Lung (tissue), 12 donors: ENCODE measurements around the gene NR5A2. TPM values are rescaled to one million over a fixed set of nuclear protein-coding genes. Genes with fewer than 3 reads are reported as not detected.

Source experiments
- ATAC-seq: fragments of 200-7000 bp; cut with Tn5 transposase; one replicate; pipeline ENCODE4 v1.9.1; 2020; ENCODE audit warnings: moderate number of reproducible peaks; ENCODE audit not compliant: insufficient read depth, low FRiP score
- DNase-seq, 3 donors: peaks; one replicate each; pipeline ENCODE4 v3.0.0-alpha.2; 2013 to 2017
- H3K27ac ChIP-seq, 2 donors: one replicate each; pipeline ENCODE4 v1.5.1; 2013; ENCODE audit warnings: mild to moderate bottlenecking in 2 of 2, moderate library complexity in 2 of 2, control low read depth in 1 of 2, inconsistent platforms in 1 of 2, low read depth in 1 of 2, low read length in 1 of 2
- H3K27me3 ChIP-seq, 3 donors: one replicate each; pipeline ENCODE4 v1.5.1; 2013; ENCODE audit warnings: low read length in 2 of 3; ENCODE audit not compliant: control insufficient read depth in 3 of 3, insufficient read depth in 3 of 3
- H3K36me3 ChIP-seq, 4 donors: one replicate each; pipeline ENCODE4 v1.5.1; 2013; ENCODE audit warnings: low read length in 4 of 4, mild to moderate bottlenecking in 1 of 4, moderate library complexity in 1 of 4; ENCODE audit not compliant: control insufficient read depth in 4 of 4, insufficient read depth in 4 of 4
- H3K4me1 ChIP-seq, 5 donors: one replicate each; pipeline ENCODE4 v1.5.1; 2013; ENCODE audit warnings: low read length in 5 of 5, mild to moderate bottlenecking in 2 of 5, moderate library complexity in 1 of 5; ENCODE audit not compliant: control insufficient read depth in 5 of 5, insufficient read depth in 5 of 5
- H3K4me3 ChIP-seq: one replicate; pipeline ENCODE4 v1.5.1; 2013; ENCODE audit warnings: mild to moderate bottlenecking, control low read depth, moderate library complexity
- H3K9ac ChIP-seq, 2 donors: one replicate each; pipeline ENCODE4 v1.5.1; 2013; ENCODE audit warnings: low read length in 2 of 2, control low read depth in 1 of 2; ENCODE audit not compliant: insufficient read depth in 1 of 2
- H3K9me3 ChIP-seq, 4 donors: one replicate each; pipeline ENCODE4 v1.5.1; 2013; ENCODE audit warnings: low read length in 3 of 4, mild to moderate bottlenecking in 1 of 4, moderate library complexity in 1 of 4; ENCODE audit not compliant: control insufficient read depth in 4 of 4, insufficient read depth in 3 of 4
- CTCF ChIP-seq: IDR thresholded peaks from 2 replicates; pipeline ENCODE4 v1.5.1; 2012; ENCODE audit warnings: mild to moderate bottlenecking; ENCODE audit errors: control extremely low read depth, extremely low read depth
- WGBS, 2 donors: extraction: QIAGEN DNeasy Blood & Tissue Kit; methylation state at CpG; one replicate each; pipeline ENCODE4 v1.1.7; 2013; 5-methylcytosine and 5-hydroxymethylcytosine counted together
- polyA plus RNA-seq, 2 donors: library from polyadenylated mRNA; stranded (reverse); fragments of 200-250 nt; gene quantifications; one replicate each; pipeline ENCODE4 v1.2.1, GENCODE V29; 2013
- total RNA-seq, 2 donors: library from RNA; depleted of rRNA in 1 of 2; stranded (reverse); fragments of >200 nt in 1 of 2; gene quantifications; one replicate each; pipeline ENCODE4 v1.2.1, GENCODE V29; 2014 to 2021
- donor health status: control.
- donor health status: control.
- donor health status: Bipolar disorder and iron deficiency.
- donor health status: healthy.
- donor health status: DM: yes; HTN: yes; CAD: no.

The NR5A2 gene
- total and polyA plus RNA-seq, 4 donors = 1.2 to 8.5 (median 2.6) TPM

- Histone ChIP-seq H3K27ac (no peak overlapping the region), H3K4me3 (no peak overlapping the region), H3K36me3 (no peaks in the 10 kb centered on the region), H3K27me3 (peaks cover 0 to 7% (median 2%) of the 10 kb centered on the region in 3 donors), H3K9me3 (peaks cover 0 to 2% (median 0%) of the 10 kb centered on the region in 4 donors), H3K9ac (no peak overlapping the region), H3K4me1 (peaks cover 2 to 16% (median 6%) of the 10 kb centered on the region in 5 donors)
- no peak for TF ChIP-seq CTCF
- no peak for ATAC-seq
- 80 to 91% methylated on average over 8 of the region's 8 CpGs for WGBS, 2 donors
- no peak for DNase-seq
These were observed 51.9 kb downstream of the NR5A2 start for GRCh38 chr1:200079232-200079940.

- 60 to 77% methylated on average over 5 of the region's 5 CpGs for WGBS, 2 donors
- peaks cover 0 to 3% (median 0%) of the 10 kb centered on the region in 5 donors for H3K4me1 ChIP-seq
- DNase-seq = no peak
These were observed 53.9 kb downstream of the NR5A2 start for GRCh38 chr1:200081151-200081968.

GRCh38 chr1:200081969-200082245 is 54.4 kb downstream of the NR5A2 start:
- no peak overlapping the region for H3K27ac ChIP-seq
- H3K9ac ChIP-seq = no peak overlapping the region
- H3K4me1 ChIP-seq = peaks cover 0 to 3% (median 0%) of the 10 kb centered on the region in 5 donors
- no peak for TF ChIP-seq CTCF
- DNase-seq (no peak), ATAC-seq (no peak)
- H3K4me3 ChIP-seq = no peak overlapping the region
- H3K27me3 ChIP-seq = peaks cover 0 to 7% (median 2%) of the 10 kb centered on the region in 3 donors
- no peaks in the 10 kb centered on the region for H3K9me3 ChIP-seq
- WGBS, 2 donors = 79% methylated on average over 3 of the region's 3 CpGs
- H3K36me3 ChIP-seq = no peaks in the 10 kb centered on the region

More at GRCh38 chr1:200081151-200081968, 53.9 kb downstream of the NR5A2 start:
- Histone ChIP-seq H3K4me3 (no peak overlapping the region), H3K36me3 (no peaks in the 10 kb centered on the region), H3K9ac (no peak overlapping the region), H3K27me3 (peaks cover 0 to 7% (median 2%) of the 10 kb centered on the region in 3 donors), H3K27ac (peak overlapping the region in 1 of 2 donors; percentile 53), H3K9me3 (no peaks in the 10 kb centered on the region)
- TF ChIP-seq CTCF = no peak
- no peak for ATAC-seq
